Small intestine (tissue), 7 donors: ENCODE results near the gene AHR. TPM values are rescaled to one million over a fixed set of nuclear protein-coding genes. Genes with fewer than 3 reads are reported as not detected.
A peak's percentile ranks its signal among the peaks of the same experiment; 100 is the strongest.

ENCODE experiments used
- DNase-seq, 2 donors: peaks; one replicate each; pipeline versions ENCODE4 v3.0.0 to v3.0.0-alpha.2; 2013
- FAIRE-seq: peaks from 2 replicates; lab custom pipeline; 2012; peaks lifted over from hg19 to GRCh38; lab: Jason Lieb, UNC
- H3K27ac ChIP-seq, 3 donors: one replicate each; pipeline ENCODE4 v1.5.1; 2013; ENCODE audit warnings: low read length in 2 of 3, mild to moderate bottlenecking in 2 of 3, control low read depth in 1 of 3, inconsistent platforms in 1 of 3, low read depth in 1 of 3, moderate library complexity in 1 of 3
- H3K27me3 ChIP-seq, 3 donors: one replicate each; pipeline ENCODE4 v1.6.1; 2013; ENCODE audit warnings: low read length in 3 of 3, inconsistent platforms in 1 of 3; ENCODE audit not compliant: control insufficient read depth in 3 of 3, insufficient read depth in 3 of 3
- H3K36me3 ChIP-seq, 3 donors: one replicate each; pipeline ENCODE4 v1.6.1; 2013; ENCODE audit warnings: low read length in 3 of 3, inconsistent platforms in 1 of 3, low read depth in 1 of 3, mild to moderate bottlenecking in 1 of 3, moderate library complexity in 1 of 3; ENCODE audit not compliant: control insufficient read depth in 3 of 3, insufficient read depth in 2 of 3
- H3K4me1 ChIP-seq, 3 donors: one replicate each; pipeline ENCODE4 v1.6.1; 2013; ENCODE audit warnings: low read length in 2 of 3, inconsistent platforms in 1 of 3, low read depth in 1 of 3, mild to moderate bottlenecking in 1 of 3, moderate library complexity in 1 of 3; ENCODE audit not compliant: control insufficient read depth in 3 of 3, insufficient read depth in 2 of 3
- H3K4me3 ChIP-seq, 3 donors: one replicate each; pipeline ENCODE4 v1.5.1; 2013; ENCODE audit warnings: low read length in 3 of 3, control low read depth in 1 of 3, inconsistent platforms in 1 of 3, low read depth in 1 of 3, mild to moderate bottlenecking in 1 of 3, moderate library complexity in 1 of 3
- H3K9me3 ChIP-seq, 2 donors: one replicate each; pipeline ENCODE4 v1.6.1; 2013; ENCODE audit warnings: low read depth in 1 of 2, low read length in 1 of 2; ENCODE audit not compliant: control insufficient read depth in 2 of 2, insufficient read depth in 1 of 2
- WGBS, 3 donors: extraction: QIAGEN DNeasy Blood & Tissue Kit; methylation state at CpG; one replicate each; pipeline ENCODE4 v1.1.7; 2013; 5-methylcytosine and 5-hydroxymethylcytosine counted together
- polyA plus RNA-seq, 4 donors: library from polyadenylated mRNA; stranded (reverse) in 3 of 4; unstranded in 1 of 4; fragments of 200-250 nt in 3 of 4; fragments of 120-200 nt in 1 of 4; gene quantifications; one replicate each; pipeline versions ENCODE4 v1.2.1 to v1.2.3, GENCODE V29; 2013
- donor health status: healthy with polysubstance abuse.
- donor health status: control.
- donor health status: control.
- donor health status: Bipolar disorder and iron deficiency.
- donor health status: healthy.

Gene AHR
- polyA plus RNA-seq, 4 donors = 10.1 to 26.2 (median 12.4) TPM

DNA sequence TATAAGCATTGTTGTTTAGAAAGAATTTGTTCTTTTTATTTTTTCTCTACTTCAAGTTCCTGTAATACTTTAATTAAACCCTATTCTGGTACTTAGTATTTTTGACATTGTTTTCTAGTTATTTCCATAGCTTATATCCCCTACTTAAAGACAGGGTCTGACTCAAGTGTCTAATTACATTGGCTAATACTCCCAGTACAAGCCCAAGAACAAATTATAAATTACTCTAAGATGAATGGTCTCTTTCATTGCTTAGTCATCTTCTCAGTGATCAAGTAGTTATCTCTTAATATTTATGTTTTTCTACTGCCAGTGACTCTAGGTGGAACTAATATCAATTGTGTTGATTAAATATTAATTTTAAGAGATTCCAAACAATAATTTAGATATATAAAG, 21.6 kb downstream of the AHR start:
- Histone ChIP-seq H3K9me3 (no peaks in the 10 kb centered on the region), H3K36me3 (peaks cover 0 to 7% (median 2%) of the 10 kb centered on the region in 3 donors), H3K27me3 (no peaks in the 10 kb centered on the region), H3K27ac (no peak overlapping the region), H3K4me3 (no peak overlapping the region), H3K4me1 (peaks cover 2 to 7% (median 3%) of the 10 kb centered on the region in 3 donors)
- no peak for FAIRE-seq
- no peak for DNase-seq

DNA sequence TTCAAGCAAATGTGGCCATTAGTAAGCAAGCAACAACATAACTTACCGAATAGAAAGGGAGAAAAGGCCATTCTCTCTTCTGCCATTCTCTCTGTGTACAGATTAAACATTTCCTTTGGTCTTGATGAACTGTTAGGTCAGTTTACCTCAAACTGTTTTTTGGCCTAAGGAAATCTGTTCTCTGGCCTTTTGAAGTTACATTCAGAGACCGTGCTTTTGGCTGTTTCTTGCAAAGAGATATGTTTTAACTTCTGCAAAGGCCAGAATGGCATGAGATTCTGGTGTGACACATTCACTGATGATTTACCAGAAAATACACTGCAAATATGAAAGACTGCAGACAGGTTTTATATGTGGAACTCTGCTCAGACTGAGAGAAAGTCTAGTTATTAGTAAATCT, 22.2 kb downstream of the AHR start:
- Histone ChIP-seq H3K4me3 (no peak overlapping the region), H3K36me3 (peaks cover 2 to 7% (median 3%) of the 10 kb centered on the region in 3 donors), H3K27ac (no peak overlapping the region), H3K4me1 (peaks cover 2 to 7% (median 3%) of the 10 kb centered on the region in 3 donors), H3K27me3 (no peaks in the 10 kb centered on the region), H3K9me3 (no peaks in the 10 kb centered on the region)
- no peak for DNase-seq
- no peak for FAIRE-seq
- WGBS, 3 donors = 78 to 88% (median 81%) methylated on average over 2 of the region's 2 CpGs

DNA sequence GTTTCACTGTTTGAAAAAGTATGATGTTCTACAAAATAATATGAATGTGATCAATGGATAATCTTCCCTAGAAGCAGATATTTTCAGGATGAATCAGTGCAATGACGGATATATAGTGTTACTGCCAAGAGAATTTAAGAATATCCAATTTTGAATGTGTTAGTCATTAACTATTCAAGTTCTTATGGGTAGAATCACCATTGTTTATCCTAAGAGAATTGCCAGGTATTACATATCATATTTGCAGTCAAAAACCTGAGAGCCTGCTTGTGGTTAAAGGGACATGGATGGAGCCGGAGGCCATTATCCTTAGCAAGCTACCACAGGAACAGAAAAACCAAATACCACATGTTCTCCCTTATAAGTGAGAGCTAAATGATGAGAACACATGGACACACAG, 26.9 kb downstream of the AHR start:
- Histone ChIP-seq H3K9me3 (no peaks in the 10 kb centered on the region), H3K4me1 (peaks cover 0 to 2% (median 2%) of the 10 kb centered on the region in 3 donors), H3K27ac (no peak overlapping the region), H3K4me3 (no peak overlapping the region), H3K36me3 (peaks cover 4 to 6% (median 6%) of the 10 kb centered on the region in 3 donors), H3K27me3 (no peaks in the 10 kb centered on the region)
- 73 to 80% (median 74%) methylated on average over 2 of the region's 2 CpGs for WGBS, 3 donors
- FAIRE-seq = no peak
- DNase-seq = no peak

DNA sequence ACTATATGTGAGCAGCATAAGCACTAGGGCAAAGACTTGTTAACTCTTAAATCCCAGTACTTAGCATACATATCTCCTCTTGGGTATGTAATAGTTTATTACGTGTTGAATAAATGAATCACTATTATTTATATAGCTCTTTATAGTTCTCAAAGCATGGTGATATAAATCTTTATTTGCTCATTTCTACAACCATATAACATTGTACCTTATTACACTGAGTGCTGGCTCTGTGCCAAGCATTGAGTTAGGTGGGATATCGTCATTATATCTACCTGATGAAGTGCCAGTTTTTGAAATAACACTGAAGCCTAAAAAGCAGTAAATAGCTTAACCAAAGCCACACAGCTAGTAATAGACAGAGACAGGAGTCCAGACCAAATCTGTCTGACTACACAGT, 27.9 kb downstream of the AHR start:
- H3K4me3 ChIP-seq = no peak overlapping the region
- H3K4me1 ChIP-seq = no peaks in the 10 kb centered on the region
- no peaks in the 10 kb centered on the region for H3K9me3 ChIP-seq
- no peak overlapping the region for H3K27ac ChIP-seq
- peak; percentile 39 for FAIRE-seq
- peaks cover 4 to 11% (median 6%) of the 10 kb centered on the region in 3 donors for H3K36me3 ChIP-seq
- H3K27me3 ChIP-seq = no peaks in the 10 kb centered on the region
- DNase-seq = peak in 1 of 2 donors; percentile 64
- WGBS, 3 donors = 19 to 59% (median 42%) methylated on average over 2 of the region's 2 CpGs

DNA sequence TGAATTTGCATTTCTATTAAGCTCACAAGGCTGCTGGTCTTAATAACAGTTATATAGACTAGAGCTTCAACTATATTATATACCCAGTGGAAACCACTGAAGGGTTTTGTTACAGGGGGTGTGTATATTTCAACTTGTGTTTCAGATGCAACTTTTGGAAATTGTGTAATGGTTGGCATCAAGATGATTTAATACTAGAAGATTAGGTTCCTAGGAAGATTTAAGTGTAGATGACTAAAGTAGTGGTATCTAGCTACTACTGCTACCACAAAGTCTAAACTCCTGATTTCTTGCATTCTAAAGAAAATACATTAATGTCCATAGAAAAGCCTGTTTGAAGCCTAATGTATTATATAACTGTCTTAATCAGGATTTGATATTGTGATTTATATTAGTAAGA, 30.2 kb downstream of the AHR start:
- FAIRE-seq (no peak), DNase-seq (no peak)
- Histone ChIP-seq H3K4me3 (no peak overlapping the region), H3K36me3 (peaks cover 4 to 14% (median 6%) of the 10 kb centered on the region in 3 donors), H3K27me3 (no peaks in the 10 kb centered on the region), H3K9me3 (no peaks in the 10 kb centered on the region), H3K4me1 (no peaks in the 10 kb centered on the region), H3K27ac (no peak overlapping the region)

DNA sequence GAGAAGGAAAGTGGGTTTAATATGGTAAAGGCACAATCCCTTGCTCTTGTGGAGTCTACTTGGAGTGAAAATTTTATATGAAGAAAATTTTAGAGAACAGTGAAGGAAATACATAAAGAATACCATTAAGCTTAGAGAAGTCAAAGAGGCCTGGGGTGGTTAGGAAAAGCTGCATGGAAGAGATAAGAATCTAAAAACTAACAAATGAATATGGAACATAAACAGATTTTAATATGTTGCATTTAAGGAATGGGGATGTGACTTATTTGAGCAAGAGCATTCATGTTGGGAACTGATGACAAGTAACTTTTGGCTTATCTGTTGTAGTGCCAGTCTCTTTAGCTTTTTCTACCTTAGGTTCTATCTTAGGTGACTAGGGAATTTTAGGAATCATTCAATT, 31.0 kb downstream of the AHR start:
- FAIRE-seq = no peak
- Histone ChIP-seq H3K27me3 (no peaks in the 10 kb centered on the region), H3K27ac (no peak overlapping the region), H3K4me1 (no peaks in the 10 kb centered on the region), H3K9me3 (no peaks in the 10 kb centered on the region), H3K36me3 (peaks cover 2 to 15% (median 6%) of the 10 kb centered on the region in 3 donors), H3K4me3 (no peak overlapping the region)
- DNase-seq = no peak

DNA sequence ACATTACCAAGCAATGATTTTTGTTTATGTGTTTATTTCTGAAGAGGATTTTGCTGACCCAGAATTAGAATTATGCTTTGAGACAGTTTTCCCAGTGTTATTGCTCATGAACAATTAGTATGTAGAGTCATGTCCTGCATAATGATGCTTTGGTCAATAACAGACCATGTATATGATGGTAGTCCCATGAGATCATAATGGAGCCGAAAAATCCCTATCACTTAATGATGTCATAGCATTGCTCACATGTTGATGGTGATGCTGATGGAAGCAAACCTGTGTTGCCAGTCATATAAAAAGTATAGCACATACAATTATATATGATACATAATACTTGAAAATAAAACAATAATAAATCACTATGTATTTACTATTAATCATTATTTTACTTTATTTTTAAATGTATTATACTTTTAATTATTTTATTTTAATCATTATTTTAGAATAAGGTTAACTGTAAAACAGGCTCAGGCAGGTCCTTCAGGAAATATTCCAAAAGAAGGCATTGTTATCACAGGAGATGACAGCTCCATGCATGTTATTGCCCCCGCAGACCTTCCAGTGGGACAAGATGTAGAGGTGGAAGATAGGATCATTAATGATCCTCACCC, 33.5 kb downstream of the AHR start:
- DNase-seq = no peak
- Histone ChIP-seq H3K4me3 (no peak overlapping the region), H3K36me3 (peaks cover 0 to 17% (median 3%) of the 10 kb centered on the region in 3 donors), H3K27me3 (no peaks in the 10 kb centered on the region), H3K9me3 (no peaks in the 10 kb centered on the region), H3K4me1 (no peaks in the 10 kb centered on the region), H3K27ac (no peak overlapping the region)
- 88 to 98% (median 94%) methylated on average over 2 of the region's 2 CpGs for WGBS, 3 donors
- FAIRE-seq = no peak

DNA sequence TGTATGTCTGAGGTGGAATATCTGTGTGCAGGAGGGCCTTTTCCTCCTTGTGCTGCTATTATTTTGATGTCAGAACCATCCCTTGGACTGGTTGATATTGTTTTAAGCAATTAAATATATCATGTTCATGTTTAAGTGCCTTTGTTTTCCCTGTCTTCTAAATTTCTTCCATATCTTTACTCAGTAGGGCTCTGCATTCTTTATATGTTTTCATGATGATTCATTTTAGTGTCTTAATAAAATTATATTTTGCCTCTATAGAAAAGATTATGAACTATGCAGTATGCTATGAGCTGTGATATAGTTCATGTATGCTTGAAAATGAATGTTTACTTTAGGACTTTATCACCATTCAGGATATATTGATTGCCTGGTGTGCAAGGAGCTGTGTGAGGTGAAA, 34.8 kb downstream of the AHR start:
- Histone ChIP-seq H3K9me3 (no peaks in the 10 kb centered on the region), H3K27ac (no peak overlapping the region), H3K4me1 (no peaks in the 10 kb centered on the region), H3K27me3 (no peaks in the 10 kb centered on the region), H3K36me3 (peaks cover 3 to 17% (median 3%) of the 10 kb centered on the region in 3 donors), H3K4me3 (no peak overlapping the region)
- FAIRE-seq (no peak), DNase-seq (peak in 1 of 2 donors; percentile 34)

DNA sequence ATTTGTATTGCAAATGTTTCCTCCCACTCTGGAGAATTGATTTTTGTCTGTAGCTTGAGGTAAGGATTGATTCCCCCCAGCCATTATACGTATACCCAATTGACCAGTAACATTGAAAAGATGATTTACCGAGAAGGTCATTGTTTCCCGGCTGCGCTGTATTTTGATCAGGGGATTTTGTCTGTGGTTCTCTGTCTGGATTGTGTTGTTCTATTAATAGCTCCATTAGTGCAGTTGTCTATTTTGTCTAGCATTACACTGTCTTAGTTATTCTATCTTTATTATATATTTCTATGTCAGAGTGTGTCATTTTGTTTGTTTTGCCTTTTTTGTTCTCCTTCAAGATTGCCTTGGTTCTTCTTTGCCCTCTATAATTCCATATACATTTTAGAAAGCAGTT, 37.7 kb downstream of the AHR start:
- no peak for FAIRE-seq

More for the DNA sequence above, 37.7 kb downstream of the AHR start:
- no peak overlapping the region for H3K27ac ChIP-seq
- no peak overlapping the region for H3K4me3 ChIP-seq
- 88 to 98% (median 89%) methylated on average over 4 of the region's 4 CpGs for WGBS, 3 donors
- H3K4me1 ChIP-seq = peaks cover 0 to 2% (median 0%) of the 10 kb centered on the region in 3 donors
- H3K27me3 ChIP-seq = no peaks in the 10 kb centered on the region
- no peaks in the 10 kb centered on the region for H3K9me3 ChIP-seq
- H3K36me3 ChIP-seq = peaks cover 6 to 21% (median 9%) of the 10 kb centered on the region in 3 donors
- no peak for DNase-seq
